ENCODE results near the gene MBNL2. TPM values are rescaled to one million over a fixed set of nuclear protein-coding genes. Genes with fewer than 3 reads are reported as not detected.

Gene MBNL2
- total and polyA plus RNA-seq, 2 of the 13 experiments (the other 11 are each of a cell fraction or from before 2014, with no cell fraction given) = 30.8 to 59.0 TPM

GRCh38 chr13:97437729-97438128 lies 215.6 kb downstream of the MBNL2 start:
- Histone ChIP-seq H3K27ac (ENCODE audit: extremely low read length, insufficient read depth, low read length) (no peak overlapping the region), H2AFZ (ENCODE audit: low read length) (no peak overlapping the region), H3K4me3 (replicated peaks in 1 of 3; ENCODE audit: insufficient read depth in 1 of 3, low read depth in 2 of 3, low read length in 3 of 3) (no peak overlapping the region), H3K27me3 (ENCODE audit: control insufficient read depth in 1 of 2, insufficient read depth in 2 of 2, low read length in 2 of 2) (no peaks in the 10 kb centered on the region), H3K79me2 (ENCODE audit: insufficient read depth, low read length) (peaks cover 32% of the 10 kb centered on the region), H3K9me3 (ENCODE audit: low read length) (no peaks in the 10 kb centered on the region), H3K4me1 (ENCODE audit: insufficient read depth, low read length) (peaks cover 41% of the 10 kb centered on the region), H4K20me1 (ENCODE audit: insufficient read depth, low read length) (no peaks in the 10 kb centered on the region), H3K36me3 (replicated peaks in 1 of 2; ENCODE audit: control insufficient read depth in 1 of 2, insufficient read depth in 2 of 2, low read length in 2 of 2) (peaks cover 0 to 5% of the 10 kb centered on the region in 2 experiments; a peak in 2 of 5 replicates), H3K9ac (ENCODE audit: insufficient read depth, low read depth, low read length) (no peak overlapping the region), H3K4me2 (ENCODE audit: low read depth, low read length) (no peak overlapping the region)
- no peak for ATAC-seq
- in situ Hi-C loops (cut with HindIII; ENCODE audit: extremely low pct_ligation_motif_present, low pct_unique_long_range_greater_than_20kb) (no loop called here), intact Hi-C loops (cut with micrococcal nuclease; ENCODE audit: unreplicated experiment) (loop anchor here (10.0 kb wide), 1 partner anchor 213 kb away; the partner anchor contains the start of gene MBNL2)
- TF ChIP-seq ZNF296 (CRISPR knock-in tag; conservative IDR thresholded peaks at IDR 0.05) (no peak), ZBTB43 (CRISPR knock-in tag; conservative IDR thresholded peaks at IDR 0.05) (no peak), ATRX (CRISPR knock-in tag; IDR thresholded peaks at IDR 0.05; ENCODE audit: borderline replicate concordance) (no peak), MLLT10 (CRISPR knock-in tag; IDR thresholded peaks at IDR 0.05) (no peak), NFATC3 (CRISPR knock-in tag; IDR thresholded peaks at IDR 0.05) (no peak), TOPORS (CRISPR knock-in tag; IDR thresholded peaks at IDR 0.05) (no peak), ZNF574 (CRISPR knock-in tag; IDR thresholded peaks at IDR 0.05) (no peak), ZNF251 (CRISPR knock-in tag; IDR thresholded peaks at IDR 0.05) (no peak), ZNF629 (CRISPR knock-in tag; conservative IDR thresholded peaks at IDR 0.05) (no peak), ZNF121 (CRISPR knock-in tag; IDR thresholded peaks at IDR 0.05) (no peak), BCLAF1 (IDR thresholded peaks at IDR 0.05) (no peak), PLSCR1 (CRISPR knock-in tag; IDR thresholded peaks at IDR 0.05; ENCODE audit: borderline replicate concordance) (no peak), ZNF75D (CRISPR knock-in tag; IDR thresholded peaks at IDR 0.05; ENCODE audit: borderline replicate concordance) (no peak), NFKBIZ (CRISPR knock-in tag; IDR thresholded peaks at IDR 0.05) (no peak)
- ChIA-PET CTCF (ENCODE audit: low intra/inter-chr PET ratio, low total read pairs) (no interaction called here), POLR2A (no interaction called here)
- FAIRE-seq = no peak
- no peak for DNase-seq (ENCODE audit: low spot score)
- 95% methylated on average over 2 of the region's 2 CpGs for WGBS (ENCODE audit: low lambda C conversion rate)
- no TSS peak for BruUV-seq (replicated peaks)
